HG03097 (cell line): ENCODE measurements around the gene FHDC1.

ENCODE experiments used
- ATAC-seq: cut with Tn5 transposase; IDR thresholded peaks from one replicate; pipeline ENCODE4 v1.9.1; 2021; ENCODE audit not compliant: unreplicated experiment, low FRiP score

Gene FHDC1

DNA sequence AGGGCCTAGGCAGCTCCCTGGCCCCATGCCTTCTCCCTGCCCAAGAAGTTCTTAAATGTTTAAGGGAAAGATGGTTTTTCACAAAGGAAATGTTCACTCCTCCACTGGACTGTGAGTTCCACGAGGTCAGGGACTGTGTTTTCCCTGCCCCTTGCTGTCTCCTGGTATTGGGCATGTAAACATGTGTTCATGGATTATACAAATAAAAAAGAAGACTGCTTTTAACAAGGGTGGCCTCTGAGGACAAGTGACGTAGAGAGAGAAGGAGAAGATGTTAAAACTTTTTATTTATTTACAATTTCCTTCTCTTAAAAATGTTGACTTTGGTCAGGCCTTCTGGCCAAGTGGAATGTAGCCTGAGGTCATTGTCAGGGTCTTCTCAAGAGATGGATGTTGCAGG is 66.0 kb downstream of the FHDC1 start:
- no peak for ATAC-seq

DNA sequence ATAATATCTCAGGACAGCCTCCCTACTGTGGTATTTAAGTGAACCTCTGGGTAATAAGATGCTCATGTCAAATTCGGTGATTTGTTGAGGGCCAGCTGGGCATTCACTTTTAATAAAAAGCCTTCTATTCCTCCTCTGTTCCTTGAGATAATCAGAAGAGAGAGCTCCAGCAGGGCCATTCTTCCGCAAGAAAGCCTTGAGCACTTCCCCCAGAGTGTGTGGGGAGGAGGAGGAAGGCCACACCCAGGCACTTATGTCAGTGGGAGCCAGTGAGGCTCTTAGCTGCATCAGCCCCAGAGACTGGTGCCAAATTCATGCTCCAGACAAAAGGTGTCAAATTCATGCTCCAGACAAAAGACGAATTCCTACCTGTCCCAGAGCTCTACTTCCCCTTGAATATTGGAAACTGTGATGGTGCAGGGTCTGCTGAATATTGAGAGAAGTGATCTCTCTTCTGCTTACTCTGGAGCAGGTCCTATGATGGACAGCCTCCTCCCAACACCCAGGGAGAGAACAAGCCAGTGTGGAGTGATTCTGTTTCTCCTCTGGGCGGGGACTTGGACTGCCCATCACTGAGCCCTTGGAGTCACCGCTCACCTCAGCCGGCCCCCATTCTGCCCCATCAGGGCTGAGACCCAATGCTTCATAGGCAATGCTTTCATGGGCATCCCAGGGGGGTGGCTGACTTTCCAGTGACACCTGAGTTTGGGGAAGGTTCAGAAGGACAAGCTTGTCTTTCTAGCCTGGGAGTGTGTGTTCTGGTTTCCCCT is 68.1 kb downstream of the FHDC1 start:
- ATAC-seq = no peak

DNA sequence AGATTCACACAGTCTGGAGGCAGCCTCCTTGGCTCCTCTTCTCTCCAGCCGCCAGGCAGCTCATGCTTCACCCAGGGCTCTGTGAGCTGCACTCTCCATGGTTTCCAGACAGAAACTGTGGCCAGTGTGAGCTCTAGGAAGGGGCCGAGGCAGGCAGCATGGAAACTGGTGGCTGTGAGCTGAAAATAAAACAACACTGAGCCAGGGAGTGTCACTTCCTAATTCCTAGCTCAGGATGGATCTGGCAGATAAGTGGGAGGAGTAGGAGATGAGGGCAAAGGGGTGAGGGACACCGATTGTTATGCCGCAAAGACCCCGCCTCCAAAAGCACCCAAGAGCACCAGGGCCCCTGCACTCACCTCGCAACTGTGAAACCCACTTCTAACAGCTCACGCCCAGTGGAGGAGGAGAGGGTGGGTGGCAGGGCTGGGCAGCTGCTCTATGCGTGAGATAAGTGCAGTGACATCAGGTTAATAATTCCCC is 69.8 kb downstream of the FHDC1 start:
- ATAC-seq = no peak

DNA sequence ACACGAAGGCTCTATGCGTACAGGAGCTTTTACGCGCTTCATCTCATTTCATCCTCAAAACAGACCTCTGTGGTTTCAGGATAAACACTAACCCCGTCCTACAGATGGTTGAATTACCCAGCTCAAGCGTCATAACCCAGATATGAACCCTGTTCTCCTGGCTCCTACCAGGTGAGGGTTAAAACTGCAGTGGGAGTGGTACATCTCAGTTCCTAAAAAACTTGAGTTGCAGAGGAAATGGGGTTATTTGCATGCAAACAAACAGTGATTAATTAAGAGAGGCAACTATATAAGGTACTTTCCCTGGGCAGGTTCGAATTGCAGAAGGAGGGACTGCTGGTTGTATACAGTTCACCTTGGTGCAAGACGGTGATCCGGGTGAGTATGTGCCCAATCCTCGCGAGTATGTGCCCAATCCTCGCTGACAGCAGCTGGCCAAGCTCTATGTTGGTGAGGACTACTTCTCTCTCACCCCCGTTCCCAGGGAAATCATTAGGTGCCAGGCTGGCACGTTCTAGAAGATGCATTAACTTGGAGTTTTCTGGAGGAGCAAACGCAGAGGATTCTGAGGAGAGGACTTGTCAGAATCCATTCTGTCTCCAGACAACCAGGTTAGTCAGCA is 72.6 kb downstream of the FHDC1 start:
- ATAC-seq = peak; percentile 78

DNA sequence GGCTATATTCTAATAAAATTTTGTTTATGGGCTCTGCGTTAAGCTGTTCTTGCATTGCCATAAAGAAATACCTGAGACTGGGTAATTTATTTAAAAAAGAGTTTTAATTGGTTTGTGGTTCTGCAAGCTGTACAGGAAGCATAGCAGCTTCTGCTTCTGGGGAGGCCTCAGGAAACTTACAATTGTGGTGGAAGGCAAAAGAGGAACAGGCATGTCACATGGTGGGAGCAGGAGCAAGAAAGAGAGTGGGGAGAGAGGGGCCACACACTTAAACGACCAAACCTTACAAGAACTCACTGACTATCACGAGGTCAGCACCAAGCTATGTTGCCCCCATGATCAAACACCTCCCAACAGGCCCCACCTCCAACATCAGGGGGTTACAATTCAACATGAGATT is 74.0 kb downstream of the FHDC1 start:
- no peak for ATAC-seq

DNA sequence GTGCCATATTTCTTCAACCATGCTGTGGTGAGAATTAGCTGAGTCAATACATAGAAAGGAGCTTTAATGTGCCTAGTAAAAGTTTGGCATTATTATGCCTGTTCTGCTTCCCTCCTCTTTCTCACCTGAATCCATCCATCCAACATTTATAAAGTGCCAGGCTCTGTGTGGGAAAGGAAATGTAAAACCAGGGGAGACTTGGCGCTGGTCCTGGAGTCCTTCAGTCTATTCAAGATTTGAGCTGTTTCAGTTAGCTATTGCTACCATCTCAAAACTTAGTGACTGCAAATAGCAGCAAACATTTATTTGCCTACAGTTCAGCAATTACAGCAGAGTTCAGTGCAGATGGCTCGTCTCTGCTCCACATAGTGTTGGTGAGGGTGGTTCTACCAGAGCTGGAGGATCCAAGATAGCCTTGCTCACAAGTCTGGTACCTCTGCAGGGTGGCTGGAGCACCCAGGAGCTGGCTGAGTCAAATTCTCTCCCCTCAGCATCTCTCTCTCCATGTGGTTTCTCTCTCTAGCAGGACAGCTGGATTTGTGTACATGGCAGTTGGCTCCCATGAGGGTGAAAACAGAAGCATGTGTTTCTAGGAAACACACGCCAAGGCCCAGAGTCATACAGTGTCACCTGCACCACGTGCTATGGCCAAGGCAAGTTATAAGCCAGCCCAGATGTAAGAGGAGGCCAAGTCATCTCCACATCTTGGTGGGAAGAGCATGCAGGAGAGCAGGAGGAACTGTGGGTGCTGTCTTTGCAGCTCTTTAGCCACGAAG is 77.3 kb downstream of the FHDC1 start:
- ATAC-seq = no peak

DNA sequence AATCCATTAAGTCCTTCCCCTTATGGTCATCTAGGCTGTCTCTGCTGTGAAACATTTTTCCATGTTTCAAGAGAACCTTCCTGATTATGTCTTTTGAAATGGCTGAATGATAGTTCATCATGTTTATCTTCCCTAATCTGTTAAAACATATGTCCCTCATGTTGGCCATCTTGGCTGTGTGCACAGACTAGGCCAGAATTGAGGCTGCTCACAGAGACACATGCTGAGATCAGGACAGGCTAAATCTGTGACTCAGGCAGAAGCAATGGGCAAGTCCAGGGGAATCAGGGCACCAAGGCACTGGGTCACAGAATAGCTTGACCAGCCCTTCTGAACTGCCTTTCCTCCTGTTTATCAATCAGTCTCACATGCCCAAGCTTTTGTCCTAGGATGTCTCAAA is 78.3 kb downstream of the FHDC1 start:
- no peak for ATAC-seq

DNA sequence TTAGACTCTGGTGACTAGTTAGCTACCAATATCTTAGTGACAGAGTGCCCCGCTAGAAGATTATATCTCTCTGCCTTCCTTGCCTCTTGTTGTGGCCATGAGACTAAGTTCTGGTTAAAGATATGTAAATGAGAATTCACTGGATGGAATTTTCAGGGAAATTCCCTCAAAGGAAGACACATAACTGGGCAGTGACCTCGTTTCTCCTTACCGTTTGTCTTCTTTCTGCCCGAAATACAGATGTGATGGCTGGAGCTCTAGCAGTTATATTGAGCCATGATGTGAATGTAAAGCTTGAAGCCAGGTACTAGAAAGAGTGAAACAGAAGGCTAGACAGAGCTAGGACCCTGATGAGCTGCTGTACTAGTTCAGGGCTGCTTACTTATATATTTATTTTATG is 80.5 kb downstream of the FHDC1 start:
- ATAC-seq = no peak

DNA sequence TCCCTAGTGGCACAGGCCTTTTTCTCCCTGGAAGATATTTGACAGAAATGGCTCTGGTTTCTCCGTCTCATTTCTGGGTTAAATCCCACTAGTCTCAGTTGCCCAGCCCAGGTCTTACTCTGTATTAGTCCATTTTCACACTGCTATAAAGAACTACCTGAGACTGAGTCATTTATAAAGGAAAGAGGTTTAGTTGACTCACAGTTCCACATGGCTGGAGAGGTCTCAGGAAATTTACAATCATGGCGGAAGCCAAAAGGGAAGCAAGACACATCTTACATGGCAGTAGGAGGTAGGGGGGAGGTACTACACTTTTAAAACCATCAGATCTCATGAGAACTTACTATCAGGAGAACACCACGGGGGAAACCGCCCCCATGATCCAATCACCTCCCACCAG is 81.9 kb downstream of the FHDC1 start:
- no peak for ATAC-seq

DNA sequence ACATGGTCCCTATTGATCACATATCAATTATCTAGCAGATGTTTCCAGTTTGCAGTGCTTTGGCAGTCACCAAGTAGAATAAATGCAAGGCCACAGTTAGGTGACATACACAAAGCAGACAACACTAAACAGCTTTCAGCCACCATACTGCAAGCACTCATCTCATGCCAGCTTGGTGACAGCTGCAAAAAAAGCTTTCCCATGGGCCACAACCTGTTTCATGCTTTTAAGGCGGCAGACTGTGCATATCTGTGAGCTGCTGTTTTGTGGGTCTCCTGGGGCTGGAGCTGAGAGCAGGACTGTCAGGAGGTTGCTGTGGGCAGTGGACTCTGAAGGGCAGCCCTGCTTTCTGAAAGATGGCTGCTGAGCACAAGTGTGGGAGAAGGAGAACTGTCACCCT is 82.6 kb downstream of the FHDC1 start:
- no peak for ATAC-seq

DNA sequence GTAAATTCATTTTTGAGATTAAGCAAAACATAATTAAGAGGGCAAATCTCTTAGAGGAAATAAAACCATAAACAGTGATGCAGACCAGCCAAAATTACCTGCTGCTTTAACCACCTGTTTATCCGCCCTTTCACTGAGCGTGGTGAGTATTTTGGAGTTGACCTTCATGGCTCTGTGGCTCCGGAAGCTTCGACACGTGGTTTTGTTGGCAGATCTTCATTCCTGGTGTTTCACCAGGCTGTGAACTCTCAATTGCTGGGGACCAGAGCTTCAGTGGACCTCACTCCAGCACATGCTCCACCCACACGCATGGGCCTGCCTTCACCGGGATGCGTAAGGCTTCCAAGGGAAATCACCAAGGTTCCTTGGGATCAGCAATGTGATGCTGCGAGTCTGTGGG is 83.8 kb downstream of the FHDC1 start:
- no peak for ATAC-seq

DNA sequence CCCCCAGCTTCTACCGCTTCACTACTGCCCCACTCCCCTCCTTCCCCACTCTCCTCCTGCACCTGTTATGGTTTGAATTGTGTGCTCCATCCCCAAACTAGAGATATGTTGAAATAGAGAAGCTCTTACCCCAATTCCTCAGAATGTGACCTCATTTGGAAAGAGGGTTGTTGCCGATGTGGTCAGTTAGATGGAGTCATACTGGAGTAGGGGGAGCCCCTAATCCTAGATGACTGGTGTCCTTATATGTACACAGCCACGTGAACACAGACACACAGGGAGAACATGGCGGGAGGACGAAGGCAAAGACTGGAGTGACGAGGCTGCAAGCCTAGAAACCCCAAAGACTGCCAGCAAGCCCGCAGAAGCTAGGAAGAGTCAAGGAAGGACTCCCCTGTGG is 84.3 kb downstream of the FHDC1 start:
- ATAC-seq = no peak

DNA sequence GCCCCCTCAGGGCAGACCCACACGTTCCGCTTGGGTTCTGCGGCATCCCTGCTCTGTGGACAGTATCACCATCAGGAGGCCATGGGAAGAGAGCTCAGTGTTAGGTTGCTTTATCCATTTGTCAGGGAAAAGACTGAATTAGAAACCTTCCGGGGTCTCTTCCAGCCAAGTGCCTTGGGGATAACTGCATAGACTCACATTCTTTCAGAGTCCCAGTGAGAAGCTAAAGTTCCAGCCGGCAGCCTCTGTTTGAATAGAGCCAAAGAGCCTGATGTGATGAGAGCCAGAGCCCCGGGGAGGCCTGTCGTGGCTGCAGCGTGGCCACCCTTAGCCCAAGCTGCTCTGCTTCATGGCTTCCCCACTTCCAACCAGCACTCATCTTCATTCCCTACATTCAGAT is 85.2 kb downstream of the FHDC1 start:
- ATAC-seq = no peak

DNA sequence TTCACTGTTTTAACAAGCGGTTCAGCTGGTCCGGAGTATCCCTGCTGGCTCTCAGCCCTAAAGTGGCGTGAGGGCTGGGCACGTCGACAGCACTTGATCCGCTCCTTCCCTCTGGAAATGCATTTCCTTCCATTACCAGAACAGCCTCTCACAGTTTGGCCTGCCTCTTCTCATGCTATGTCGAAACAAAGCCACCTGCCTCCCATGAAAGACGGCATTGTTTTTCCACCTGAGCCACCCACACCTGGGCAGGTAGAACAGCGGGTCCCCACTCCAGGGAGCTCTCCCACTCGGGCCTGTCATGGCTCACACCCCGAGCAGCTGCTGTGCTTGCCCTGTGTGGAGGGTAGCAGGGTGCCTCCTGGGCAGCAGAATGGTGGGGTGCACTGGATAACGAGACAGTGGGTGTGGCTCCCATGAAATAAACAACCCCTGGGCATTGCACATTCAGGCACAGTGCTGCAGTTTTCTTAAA is 86.2 kb downstream of the FHDC1 start:
- ATAC-seq = no peak

DNA sequence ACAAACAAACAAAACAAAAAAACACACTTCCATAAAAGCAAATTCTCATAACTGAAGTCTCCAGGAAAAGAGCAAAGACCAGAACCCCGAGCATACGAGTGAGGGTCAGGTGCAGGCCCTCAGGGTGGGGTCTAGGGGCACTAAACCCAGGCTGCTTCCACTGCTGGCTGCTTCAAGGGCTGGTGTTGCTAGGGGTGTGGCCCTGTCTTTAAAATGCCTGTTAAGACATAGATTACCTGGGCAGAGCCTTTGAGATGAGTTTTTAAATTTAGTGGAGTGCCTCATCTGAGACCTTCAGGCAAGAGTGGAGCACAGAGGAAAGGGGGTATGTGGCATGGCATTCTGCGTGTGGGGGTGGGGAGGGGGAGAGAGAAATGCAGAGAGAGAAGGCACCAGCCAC is 87.0 kb downstream of the FHDC1 start:
- ATAC-seq = no peak

DNA sequence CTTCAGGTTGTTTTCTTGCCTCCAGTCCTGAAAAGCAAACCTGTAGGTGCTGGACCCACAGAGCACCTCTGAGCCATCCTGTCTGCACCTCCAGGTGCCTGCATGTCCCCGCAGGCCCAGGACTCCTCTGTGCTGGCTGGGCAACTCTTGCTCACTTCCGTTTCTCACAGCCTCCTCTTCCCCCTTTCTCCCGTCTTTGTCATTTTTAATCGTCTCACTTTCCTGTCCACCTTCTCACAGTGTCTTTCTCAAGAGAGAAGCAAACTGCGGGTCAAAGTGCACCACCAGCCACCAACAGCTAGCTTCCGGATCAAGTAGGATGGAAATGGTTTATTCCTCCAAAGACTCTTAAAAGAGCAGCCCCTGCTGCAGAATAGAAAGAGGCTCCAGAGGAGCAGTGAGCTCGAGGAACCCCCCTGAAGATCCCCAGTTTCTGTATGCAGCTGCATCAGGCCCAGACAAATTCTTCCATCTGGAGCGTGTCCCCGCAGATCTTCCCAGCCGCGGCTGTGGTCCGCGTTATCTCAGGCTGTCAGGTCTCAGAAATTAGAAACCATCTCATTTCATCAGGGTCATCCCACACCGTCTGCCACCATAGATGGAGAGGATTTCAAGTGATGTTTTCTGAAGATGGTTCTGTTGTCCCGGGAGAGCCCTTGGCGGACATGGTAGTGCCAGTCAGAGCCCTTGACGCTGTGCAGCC is 87.7 kb downstream of the FHDC1 start:
- no peak for ATAC-seq

DNA sequence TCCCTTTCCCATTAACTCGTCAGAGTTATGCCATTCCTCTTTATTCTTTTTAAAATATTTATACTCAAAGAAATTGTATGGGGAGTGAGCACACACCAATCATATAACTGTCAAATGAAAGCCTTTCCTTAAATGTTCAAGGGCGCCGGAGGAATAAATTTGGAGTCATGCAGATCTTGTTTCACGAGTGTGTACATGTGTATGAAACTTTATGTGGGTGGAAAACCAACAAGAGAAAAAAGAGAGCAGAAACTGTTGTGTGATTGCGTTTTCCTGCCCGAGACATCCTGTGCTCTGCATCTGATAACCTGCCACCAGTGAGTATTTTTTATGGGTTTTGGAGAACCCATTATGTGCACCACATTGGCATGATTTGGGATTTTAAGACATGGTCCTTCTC is 88.3 kb downstream of the FHDC1 start:
- no peak for ATAC-seq

DNA sequence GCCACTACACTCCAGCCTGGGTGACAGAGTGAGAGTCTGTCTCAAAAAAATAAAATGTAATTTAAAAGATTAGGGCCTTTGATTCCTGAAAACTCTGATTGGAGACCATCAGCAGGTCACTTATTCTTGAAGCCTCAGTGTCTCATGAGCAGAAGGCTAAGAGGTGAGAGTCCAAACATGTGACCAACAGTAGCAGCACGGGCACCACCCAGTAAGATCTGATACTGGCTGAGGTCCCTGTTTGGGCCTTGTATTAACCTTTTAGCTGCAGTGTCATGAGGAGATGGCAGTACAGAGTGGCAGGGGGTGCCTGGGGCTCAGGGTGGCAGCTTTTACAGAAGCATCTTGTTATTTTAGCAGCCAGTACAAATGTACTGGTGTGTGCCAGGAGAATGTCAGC is 89.3 kb downstream of the FHDC1 start:
- ATAC-seq = no peak

DNA sequence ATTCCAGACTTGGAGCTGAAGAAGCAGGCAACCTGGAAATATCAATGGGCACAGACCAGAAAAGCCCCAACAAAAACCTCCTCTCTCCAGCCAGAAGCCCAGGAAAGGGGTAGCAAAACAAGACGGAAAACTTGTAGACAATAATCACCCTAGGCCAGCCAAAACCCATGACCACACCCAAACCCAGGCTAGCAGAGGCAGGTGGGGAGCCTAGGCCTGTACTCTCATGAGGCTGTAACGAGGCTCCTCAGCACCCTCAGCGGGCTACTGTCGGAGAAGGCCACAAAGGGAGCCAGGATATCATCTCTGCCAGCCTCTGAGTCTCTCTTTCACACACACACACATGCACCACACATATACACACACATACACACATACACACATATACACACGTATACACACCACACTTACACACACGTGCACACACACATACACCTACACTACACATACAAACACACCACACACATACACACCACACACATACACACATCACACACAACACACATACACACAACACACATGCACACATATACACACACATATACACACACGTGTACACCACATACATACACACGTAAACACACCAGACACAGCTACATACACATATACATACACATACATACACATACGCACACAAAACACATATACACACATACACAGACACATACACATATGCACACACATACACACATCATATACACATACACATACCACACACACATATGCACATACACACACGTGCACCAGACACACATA is 90.6 kb downstream of the FHDC1 start:
- ATAC-seq = no peak

DNA sequence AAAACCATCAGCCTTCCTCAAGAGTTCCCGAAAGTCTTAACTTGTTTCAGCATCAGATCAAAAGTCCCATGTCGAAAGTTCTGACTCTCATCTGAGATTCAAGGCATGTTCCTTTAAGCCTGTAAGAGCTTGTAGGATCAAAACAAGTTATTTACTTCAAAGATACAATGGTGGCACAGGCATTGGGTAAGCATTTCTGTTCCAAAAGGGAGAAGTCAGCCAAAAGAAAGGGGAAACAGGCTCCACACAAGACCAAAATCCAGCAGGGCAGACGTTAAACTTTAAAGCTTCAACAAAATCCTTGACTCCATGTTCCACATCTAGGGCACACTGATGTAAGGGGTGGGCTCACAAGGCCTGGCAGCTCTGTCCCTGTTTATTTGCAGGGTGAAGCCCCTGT is 91.7 kb downstream of the FHDC1 start:
- ATAC-seq = no peak
